SKM-1 treated with dmso at 0.1 percent for 144 hours (cell line): ENCODE results near the gene EXD3.
"Not testable (repeated sequence)": the region's sequence is repeated elsewhere in the genome, so short reads cannot be mapped to it uniquely, and the experiment has no call there.

ENCODE experiments used
- DNase-seq: peaks from one replicate; lab custom pipeline; 2025; ENCODE audit not compliant: unreplicated experiment; lab: John Stamatoyannopoulos, UW

The EXD3 gene

DNA sequence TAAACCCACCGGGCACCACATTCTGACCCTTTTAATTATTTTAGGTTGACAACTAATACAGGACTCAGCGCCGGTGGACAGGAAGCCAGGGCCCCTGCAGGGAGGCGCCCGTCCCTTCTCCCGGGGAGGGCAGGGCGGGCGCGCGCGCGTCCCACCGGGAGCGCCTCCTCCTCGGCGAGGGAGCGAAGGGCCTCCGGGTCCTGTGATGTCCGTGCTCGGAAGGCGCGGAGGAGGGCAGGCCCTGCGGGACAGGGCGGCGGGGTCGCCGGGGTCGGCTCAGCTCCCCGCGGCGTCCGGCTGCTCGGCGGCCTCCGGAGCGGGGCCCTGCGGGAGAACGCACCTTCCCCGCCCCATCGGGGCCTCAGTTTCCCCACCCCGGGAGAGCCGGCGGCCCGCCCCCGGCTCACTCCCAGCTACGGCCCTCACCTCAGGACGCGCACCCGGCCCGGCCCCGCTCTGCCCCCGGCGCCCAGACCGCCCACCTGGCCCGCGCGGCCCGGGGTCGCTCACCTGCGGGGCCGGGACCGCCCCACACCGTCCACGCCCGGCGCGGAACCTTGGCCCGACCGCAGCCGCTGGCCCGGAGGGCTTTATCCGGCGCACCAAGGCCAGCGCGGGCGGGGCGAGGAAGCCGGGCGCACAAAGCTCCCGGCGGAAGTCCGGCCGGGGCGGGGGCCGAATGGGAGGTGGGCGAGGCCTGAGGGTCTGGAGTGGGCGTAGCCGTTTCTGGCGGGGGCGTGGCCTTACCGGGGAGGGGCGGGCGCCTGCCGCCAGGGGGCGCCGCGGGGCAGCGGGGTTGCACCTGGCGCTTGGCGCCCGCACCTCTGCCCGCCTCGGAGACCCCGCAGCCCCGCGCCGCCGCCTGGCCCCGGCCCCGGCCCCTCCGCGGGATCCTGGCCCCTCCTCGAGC lies at the start of gene EXD3, which contains the start of gene NOXA1:
Gene EXD3, minus strand, starts transcription at position 559 of the 910 bp plus-strand sequence. CDS start 27,805 bp downstream, outside the sequence.
Gene NOXA1, plus strand, starts transcription at position 790 of the 910 bp plus-strand sequence. CDS start 137 bp downstream, outside the sequence.
- DNase-seq: peak; percentile 90

- DNase-seq: no peak
Measured at GRCh38 chr9:137470785-137471184, 47.8 kb upstream of the EXD3 start.

DNA sequence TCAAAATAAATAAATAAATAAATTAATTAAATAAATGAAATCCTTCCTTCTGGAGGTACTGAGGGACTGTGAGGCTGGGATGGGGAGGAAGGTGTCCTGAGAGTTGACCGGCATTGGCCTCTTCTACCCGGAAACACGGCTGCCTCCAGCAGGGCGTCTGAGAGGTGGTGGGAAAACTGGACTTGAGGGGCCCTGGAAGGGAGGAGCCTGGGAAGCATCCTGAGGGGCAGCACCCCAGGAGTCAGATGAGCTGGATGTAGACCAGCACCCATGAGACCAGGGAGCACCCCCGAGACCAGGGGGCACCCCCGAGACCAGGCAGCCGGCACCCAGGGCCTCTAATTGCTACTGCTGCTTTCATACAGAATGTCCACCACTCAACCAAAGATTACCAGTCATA lies 44.9 kb upstream of the EXD3 start:
- no peak for DNase-seq

DNA sequence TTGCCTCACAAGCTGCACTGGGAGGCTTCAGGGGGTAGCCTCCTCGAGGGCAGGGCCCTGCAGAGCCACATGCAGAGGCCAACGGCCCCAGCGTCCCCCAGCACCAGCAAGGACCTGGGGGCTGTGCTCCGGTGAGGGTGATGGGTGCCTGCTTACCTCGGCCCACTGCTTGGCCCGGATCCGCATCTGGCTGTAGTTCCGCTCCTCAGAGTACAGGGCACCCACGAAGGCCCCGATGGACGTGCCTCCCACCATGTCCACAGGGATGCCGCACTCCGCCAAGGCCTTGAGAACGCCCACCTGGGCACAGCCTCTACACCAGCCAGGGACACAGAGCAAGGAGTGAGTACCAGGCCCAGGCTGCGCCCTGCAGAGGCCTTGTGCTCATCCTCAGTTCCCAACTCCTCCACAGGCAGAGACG lies 44.2 kb upstream of the EXD3 start:
- DNase-seq: no peak

DNA sequence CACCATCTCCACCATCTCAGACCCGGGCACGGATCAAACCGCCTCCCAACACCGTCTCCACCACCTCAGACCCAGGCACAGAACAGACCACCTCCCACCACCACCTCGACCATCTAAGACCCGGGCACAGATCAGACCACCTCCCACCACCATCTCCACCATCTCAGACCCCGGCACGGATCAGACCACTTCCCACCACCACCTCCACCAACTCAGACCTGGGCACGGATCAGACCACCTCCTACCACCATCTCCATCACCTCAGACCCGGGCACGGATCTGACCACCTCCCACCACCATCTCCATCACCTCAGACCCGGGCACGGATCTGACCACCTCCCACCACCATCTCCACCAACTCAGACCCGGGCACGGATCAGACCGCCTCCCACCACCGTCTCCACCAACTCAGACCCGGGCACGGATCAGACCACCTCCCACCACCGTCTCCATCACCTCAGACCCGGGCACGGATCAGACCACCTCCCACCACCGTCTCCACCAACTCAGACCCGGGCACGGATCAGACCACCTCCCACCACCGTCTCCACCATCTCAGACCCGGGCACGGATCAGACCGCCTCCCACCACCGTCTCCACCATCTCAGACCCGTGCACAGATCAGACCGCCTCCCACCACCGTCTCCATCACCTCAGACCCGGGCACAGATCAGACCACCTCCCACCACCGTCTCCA lies 43.6 kb upstream of the EXD3 start:
- DNase-seq: not testable (repeated sequence)

GRCh38 chr9:137465720-137466388 lies 42.9 kb upstream of the EXD3 start:
- no peak for DNase-seq

DNA sequence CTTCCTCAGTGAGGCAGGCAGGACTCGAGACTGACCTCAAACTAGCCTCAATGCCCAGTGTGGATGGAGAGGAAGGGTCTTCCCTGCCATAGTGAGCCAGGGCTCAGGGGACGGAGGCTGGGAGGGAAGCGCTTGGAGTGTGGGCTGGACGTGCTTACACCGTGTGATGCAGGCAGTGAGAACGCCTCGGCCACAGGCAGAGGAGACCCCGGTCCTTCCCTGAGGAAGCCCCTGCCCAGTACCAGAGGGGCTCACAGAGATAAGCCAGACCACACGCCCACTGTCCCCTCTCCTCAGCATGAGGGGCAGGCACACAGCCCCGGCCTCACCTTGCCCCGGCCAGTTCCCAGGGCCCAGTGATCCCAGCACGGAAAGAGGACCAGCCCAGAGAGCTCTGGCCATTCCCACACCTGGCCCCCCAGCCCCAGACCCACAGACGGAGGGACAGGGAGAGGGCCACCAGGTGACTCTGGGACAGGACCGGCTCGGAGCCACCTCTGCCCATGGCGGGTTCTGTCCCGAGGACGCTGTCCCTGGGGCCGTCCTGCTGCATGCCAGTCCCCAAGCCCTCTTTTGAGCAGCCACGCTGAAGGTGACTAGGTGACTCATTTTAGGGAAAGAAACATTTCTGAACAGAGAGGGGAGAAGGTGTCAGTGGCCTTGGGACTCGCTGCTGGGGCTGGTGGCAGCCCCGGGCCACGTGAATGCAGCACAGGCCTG lies 42.2 kb upstream of the EXD3 start:
- DNase-seq: no peak

DNA sequence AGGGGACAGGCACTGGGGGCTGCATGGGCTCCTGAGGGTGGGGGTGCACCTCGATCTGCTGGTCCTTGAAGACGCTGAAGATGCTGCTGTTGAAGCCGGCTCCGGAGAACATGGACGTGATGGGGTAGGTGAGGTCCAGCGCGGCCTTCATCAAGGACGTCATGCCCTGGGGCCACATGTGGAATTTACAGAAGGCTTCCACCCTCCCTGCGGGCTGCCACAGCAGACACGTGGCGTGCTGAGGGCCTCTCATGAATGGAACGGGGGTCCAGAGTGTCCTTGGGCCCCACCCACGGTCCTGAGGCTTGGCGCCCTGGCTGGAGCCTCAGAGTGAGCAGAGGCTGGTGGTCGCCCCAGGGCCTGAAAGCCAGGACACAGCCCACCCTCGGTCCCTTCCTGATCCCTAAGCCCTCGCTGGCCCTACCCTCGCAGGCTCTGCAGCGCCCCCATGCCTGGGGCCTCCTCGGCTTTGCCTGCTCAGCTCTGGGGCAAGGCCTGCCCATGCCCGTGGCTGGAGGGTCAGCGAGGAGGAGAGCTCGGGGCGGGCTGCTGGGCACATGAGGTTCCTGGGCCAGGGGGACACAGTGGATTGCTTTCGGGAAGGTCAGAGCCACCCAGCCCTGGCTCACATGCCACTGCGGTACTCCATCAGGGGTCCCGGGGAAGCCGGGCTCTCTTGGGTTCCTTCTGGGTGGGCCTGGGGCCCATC lies 41.5 kb upstream of the EXD3 start:
- DNase-seq: no peak

DNA sequence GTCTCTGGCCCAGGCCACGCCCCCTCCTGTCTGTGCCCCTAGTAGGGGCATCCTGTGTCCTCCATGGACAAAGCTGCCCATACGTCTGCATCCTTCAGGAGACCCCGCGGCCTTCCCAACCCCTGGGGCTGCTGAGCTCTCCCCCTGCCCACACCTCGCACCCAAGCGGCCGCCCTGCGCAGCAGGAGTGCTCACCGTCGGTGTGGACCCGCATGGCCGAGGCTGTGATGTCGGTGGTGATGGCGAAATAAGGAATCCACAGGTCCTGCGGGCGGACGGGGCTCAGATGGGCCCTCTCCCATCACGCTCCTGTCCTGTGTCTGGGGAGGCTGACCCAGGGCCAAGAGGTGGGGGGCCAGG lies 40.9 kb upstream of the EXD3 start:
- no peak for DNase-seq

DNA sequence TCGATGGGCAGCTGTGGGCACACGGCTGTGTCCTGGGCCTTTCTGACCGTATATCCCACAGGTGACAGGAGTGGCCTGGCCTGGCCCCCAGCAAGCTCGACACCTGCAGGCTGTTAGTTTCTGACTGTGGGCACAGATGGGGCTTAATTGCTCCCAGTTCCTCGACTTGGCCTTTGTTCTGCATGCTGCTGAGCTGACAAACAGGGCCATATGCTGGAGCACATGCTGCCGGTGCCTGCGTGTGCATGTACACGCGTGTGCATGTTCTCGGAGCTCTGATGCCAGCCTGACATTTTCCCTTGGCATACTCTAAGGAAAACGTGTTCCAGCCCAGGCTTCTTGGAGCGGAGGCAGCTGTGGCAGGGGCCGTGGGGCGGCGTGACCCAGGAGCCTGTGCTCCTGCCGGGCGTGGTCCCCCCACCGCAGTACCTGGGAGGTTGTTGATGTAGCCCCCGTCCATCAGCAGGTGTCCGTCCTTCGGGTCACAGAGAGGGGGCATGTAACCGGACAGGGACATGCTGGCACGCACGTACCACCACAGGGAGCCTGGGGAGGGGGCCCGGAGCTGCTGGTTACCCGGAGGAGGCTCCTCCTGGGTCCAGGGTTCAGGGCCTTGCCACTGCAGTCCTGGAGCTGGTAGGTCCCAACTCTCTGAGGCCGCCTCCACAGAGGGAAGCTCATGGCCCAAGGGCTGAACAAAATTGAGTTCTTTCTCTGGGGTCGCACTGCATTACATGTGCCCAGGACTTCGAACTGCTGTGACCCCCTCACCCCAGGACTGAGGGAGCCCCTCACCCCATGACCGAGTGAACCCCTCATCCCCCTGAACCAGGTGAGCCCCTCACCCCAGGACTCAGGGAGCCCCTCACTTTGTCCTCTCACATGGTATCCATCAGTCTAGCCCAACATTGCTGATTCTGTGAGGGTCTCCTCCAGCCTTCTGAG lies 40.3 kb upstream of the EXD3 start:
- no peak for DNase-seq

DNA sequence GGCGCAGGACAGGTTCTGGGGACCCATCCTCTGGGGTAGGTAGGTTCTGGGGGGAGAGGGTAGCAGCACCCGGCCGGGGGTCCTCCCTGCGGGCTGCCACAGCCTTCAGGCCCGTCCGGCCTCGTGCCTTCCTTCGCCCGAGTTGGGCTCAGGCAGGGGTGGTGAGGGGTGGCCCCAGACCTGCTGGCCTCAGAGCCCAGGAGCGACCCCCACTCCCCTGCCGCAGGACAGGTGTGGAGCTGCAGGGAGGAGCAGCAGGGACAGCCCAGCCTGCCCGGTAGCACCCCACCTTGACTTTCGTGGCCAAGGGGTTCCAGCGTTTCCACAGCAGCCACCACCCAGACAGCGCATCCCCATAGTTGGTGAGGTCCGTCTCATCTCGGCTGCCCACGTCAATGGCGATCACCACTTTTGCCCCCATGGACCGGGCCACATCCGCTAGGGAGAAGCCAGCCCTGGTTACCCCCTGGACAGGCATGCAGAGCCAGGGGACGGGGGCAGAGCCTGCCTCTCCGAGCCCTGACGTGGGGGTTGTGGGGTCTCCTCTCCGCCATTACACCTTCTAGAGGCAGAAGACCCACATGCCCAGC lies 39.5 kb upstream of the EXD3 start:
- no peak for DNase-seq

DNA sequence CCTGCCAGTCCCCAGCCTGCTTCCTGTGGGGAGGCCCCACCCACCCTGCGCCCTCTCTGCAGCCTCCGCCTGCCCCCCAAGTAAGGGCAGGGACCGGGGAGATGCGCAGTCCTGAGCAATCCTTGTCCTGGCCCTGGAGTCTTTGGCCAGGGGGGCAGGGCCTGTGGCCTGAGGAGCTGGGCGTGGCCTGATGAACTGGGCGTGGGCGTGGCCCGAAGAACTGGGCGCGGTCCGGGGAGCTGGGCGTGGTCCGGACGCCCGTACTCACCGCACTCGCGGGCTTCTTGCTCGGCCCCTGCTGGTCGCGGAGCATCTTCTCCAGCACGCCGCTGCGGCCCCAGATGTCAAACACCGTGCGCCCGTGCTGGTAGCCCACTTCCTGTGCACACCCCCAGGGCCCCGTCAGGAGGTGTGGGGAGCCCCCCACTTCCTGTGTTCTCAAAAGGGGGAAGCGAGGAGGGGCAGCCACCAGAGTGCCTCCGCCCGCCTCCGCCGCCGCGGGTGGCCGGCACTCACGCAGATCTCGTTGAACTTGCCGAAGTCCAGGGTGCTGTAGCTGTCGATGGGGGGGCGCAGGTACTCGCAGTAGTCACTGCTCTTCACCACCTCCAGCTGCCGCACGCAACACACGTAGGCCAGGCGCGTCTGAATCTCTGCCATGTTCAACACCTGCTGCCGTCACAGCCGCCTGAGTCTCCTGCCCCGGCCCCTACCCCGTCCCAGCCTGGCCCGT lies 38.9 kb upstream of the EXD3 start:
- DNase-seq: no peak

- no peak for DNase-seq
Measured at GRCh38 chr9:137461316-137461662, 38.3 kb upstream of the EXD3 start.

DNA sequence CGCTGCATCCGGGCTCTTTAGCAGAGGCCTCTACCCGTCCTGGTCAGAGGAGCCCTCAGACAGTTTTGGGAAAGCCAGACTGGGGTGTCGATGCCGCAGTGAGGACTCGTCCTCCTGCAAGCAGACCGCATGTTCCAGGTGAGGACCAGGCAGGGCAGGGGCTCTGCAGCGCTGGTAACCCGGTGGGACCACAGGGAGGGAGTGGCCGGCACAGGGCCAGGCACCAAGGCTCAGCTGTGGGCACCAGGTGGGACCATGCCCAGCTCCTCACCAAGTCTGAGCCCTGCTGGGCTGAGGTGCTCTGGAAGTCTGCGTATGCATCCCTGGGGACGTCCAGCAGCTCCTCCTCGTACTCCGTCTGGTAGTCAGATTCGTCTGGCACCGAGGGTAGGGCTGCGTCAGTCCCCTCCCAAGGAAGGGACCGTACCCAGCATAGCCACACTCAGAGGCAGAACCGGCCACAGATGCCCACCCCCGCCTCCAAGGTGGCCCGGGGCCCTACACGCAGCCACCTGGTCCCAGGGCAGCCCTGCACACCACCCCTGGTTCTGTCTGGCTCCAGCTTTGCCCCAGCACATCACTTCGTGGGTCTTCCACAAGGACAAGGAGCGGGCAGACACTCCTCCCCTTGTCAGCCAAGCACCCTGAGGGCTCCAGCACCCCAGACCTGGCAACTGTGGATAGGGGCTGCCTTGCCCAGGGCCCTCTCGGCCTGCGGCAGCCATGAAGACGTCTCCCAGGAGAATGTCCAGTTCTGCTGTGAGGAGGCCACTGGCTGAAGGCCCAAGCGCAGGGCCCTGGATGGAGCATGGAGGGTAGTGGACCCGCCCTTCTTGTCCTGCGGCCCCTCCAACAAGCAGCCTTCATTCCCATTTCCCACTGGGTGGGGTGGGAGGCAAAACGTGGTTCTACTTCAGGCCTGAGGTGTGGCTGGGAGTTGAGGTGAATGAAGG lies 37.7 kb upstream of the EXD3 start:
- DNase-seq: no peak

DNA sequence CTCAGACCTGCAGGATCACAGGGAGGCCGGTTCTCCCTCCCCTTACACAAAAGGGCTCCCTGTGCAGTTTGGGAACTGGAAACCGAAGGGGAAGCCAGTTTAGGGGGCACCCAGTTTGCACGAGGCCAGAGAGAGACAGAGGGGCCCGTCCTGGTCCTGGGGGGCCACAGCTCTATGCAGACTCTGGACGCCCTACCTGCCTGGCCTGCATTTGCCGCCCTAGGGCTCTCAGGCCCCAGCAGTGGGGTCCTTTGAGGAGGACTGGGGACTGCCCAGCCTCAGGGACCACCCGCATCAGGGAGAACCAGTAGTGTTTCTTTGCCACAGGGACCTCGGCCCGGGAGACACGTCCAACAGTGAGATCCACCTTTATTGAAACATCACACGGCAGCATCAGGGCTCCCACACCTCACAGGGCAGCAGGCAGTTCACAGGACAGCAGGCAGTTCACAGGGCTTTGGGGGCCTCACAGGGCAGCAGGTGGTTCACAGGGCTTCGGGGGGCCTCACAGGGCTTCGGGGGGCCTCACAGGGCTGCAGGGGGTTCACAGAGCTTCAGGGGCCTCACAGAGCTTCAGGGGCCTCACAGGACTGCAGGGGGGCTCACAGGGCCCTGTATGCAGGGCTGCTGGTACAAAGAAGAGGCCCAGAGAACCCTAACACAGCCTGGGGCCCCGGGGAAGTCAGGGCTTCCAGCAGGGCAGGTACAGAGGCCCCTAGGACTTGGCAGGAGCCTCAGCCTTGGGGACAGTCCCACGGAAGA lies 36.8 kb upstream of the EXD3 start:
- DNase-seq: no peak

GRCh38 chr9:137459152-137459600 lies 36.2 kb upstream of the EXD3 start, which contains the start of gene NSMF:
Gene NSMF, minus strand, starts transcription at chr9:137459334. Its CDS starts 232 bp downstream, at chr9:137459102.
- DNase-seq: peak; percentile 87
